Progenitor cell of endocrine pancreas (in vitro differentiated cells): ENCODE measurements around the gene SHISA8. TPM values are rescaled to one million over a fixed set of nuclear protein-coding genes. Genes with fewer than 3 reads are reported as not detected.

Experiments used
- DNase-seq: peaks from one replicate; pipeline ENCODE4 v3.0.0; 2021; ENCODE audit warnings: low spot score; ENCODE audit not compliant: unreplicated experiment
- H3K27ac Mint-ChIP-seq: 2 replicates; pipeline ENCODE4 v1.8.0; 2021; ENCODE audit warnings: mild to moderate bottlenecking, moderate library complexity, mixed read lengths
- H3K27me3 Mint-ChIP-seq: 2 replicates; pipeline ENCODE4 v1.8.0; 2021; ENCODE audit warnings: mixed read lengths
- H3K36me3 Mint-ChIP-seq: 2 replicates; pipeline ENCODE4 v1.8.0; 2022; ENCODE audit warnings: mixed read lengths; ENCODE audit not compliant: insufficient read depth
- H3K4me1 Mint-ChIP-seq: 2 replicates; pipeline ENCODE4 v1.8.0; 2021; ENCODE audit warnings: low read depth, mixed read lengths
- H3K4me3 Mint-ChIP-seq: 2 replicates; pipeline ENCODE4 v1.8.0; 2021; ENCODE audit warnings: low read depth, mild to moderate bottlenecking, moderate library complexity, mixed read lengths
- H3K9me3 Mint-ChIP-seq: 2 replicates; pipeline ENCODE4 v1.8.0; 2021; ENCODE audit warnings: low read depth, mixed read lengths
- total RNA-seq: library from RNA; stranded (reverse); gene quantifications from 2 replicates; pipeline ENCODE4 v1.2.1, GENCODE V29; 2021
- TF ChIP-seq, protein P1 (sequence below): fragments of 200-600 bp; sonication (generic); IDR thresholded peaks from one replicate; pipeline ENCODE4 v1.5.0; 2021; ENCODE audit warnings: antibody characterized with exemption, mild to moderate bottlenecking; ENCODE audit not compliant: unreplicated experiment

SHISA8 gene
- total RNA-seq, 1 donor from 2014 or later, result not detected

GRCh38 chr22:41925783-41926460 lies 11.0 kb upstream of the SHISA8 start:
- Mint-ChIP-seq H3K9me3 (no peaks in the 10 kb centered on the region), H3K36me3 (peaks cover 1% of the 10 kb centered on the region), H3K27me3 (peaks cover 50% of the 10 kb centered on the region), H3K27ac (no peak overlapping the region), H3K4me1 (peaks cover 2% of the 10 kb centered on the region), H3K4me3 (no peak overlapping the region)
- TF ChIP-seq, protein P1, sequence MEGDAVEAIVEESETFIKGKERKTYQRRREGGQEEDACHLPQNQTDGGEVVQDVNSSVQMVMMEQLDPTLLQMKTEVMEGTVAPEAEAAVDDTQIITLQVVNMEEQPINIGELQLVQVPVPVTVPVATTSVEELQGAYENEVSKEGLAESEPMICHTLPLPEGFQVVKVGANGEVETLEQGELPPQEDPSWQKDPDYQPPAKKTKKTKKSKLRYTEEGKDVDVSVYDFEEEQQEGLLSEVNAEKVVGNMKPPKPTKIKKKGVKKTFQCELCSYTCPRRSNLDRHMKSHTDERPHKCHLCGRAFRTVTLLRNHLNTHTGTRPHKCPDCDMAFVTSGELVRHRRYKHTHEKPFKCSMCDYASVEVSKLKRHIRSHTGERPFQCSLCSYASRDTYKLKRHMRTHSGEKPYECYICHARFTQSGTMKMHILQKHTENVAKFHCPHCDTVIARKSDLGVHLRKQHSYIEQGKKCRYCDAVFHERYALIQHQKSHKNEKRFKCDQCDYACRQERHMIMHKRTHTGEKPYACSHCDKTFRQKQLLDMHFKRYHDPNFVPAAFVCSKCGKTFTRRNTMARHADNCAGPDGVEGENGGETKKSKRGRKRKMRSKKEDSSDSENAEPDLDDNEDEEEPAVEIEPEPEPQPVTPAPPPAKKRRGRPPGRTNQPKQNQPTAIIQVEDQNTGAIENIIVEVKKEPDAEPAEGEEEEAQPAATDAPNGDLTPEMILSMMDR, result peak; percentile 73
- DNase-seq, result peak; percentile 59

- TF ChIP-seq, protein P1, result no peak
- no peak overlapping the region for H3K4me3 Mint-ChIP-seq
- H3K36me3 Mint-ChIP-seq, result peaks cover 1% of the 10 kb centered on the region
- no peaks in the 10 kb centered on the region for H3K9me3 Mint-ChIP-seq
- no peak for DNase-seq
- H3K27me3 Mint-ChIP-seq, result peaks cover 60% of the 10 kb centered on the region
- H3K27ac Mint-ChIP-seq, result no peak overlapping the region
- peaks cover 2% of the 10 kb centered on the region for H3K4me1 Mint-ChIP-seq
Measured at GRCh38 chr22:41923595-41924276, 8.9 kb upstream of the SHISA8 start.

DNA sequence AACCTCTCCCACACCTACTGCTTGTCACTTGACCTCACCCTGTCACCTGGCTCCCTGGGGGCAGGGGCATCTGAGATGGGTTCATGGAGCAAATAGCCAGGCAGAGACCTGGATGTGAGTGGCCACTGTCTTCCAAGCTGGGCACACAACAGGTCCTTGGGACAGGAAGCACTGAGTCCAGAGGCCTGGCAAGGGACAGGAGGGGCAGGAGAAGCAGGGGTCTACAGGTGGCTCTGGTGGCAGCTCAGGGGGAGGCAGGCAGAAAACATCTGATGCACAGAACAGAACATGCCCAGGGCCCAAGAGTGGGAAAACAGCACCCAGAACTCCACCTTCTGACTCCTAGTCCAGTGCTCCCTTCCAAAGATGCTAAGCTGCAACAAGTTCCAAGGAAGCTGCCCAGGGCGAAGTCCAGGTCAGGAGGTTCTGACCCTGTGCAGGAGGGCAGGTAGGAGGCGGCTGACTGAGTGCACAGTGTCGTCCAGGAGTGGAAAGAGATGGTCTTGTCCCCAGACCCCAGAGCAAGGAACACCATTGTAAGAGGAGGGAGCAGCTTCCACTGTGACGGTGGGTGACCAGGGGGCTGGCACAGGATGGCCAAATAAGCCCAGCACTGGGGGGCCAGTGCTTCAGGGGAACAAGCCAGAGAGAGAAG lies 8.2 kb upstream of the SHISA8 start:
- H3K27ac Mint-ChIP-seq, result no peak overlapping the region
- H3K27me3 Mint-ChIP-seq, result peaks cover 63% of the 10 kb centered on the region
- no peaks in the 10 kb centered on the region for H3K9me3 Mint-ChIP-seq
- H3K4me1 Mint-ChIP-seq, result peaks cover under 1% of the 10 kb centered on the region
- no peak for DNase-seq
- H3K4me3 Mint-ChIP-seq, result no peak overlapping the region
- TF ChIP-seq, protein P1, result no peak
- peaks cover 1% of the 10 kb centered on the region for H3K36me3 Mint-ChIP-seq

DNA sequence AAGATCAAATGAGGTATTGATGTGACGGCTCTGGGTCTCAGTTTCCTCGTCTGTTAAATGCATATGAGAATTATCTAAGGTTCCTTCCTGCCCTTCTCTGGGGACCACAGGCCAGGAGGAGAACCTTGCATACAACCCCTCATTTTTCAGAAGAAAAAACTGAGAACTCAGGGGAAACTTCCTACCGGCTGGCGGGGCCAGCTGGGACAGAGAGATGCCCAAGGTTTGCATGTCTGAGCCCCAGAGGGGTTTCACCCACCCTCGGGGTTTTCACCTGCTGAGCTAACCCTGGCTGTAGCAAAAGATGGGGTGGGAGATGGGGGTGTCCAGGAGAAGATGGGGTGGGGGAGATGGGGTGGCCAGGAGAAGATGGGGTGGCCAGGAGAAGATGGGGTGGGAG lies 7.5 kb upstream of the SHISA8 start:
- TF ChIP-seq, protein P1, result no peak
- Mint-ChIP-seq H3K36me3 (peaks cover 1% of the 10 kb centered on the region), H3K4me3 (no peak overlapping the region), H3K9me3 (no peaks in the 10 kb centered on the region), H3K27me3 (peaks cover 62% of the 10 kb centered on the region), H3K27ac (no peak overlapping the region), H3K4me1 (no peaks in the 10 kb centered on the region)
- no peak for DNase-seq

- Mint-ChIP-seq H3K36me3 (peaks cover 1% of the 10 kb centered on the region), H3K27me3 (peaks cover 72% of the 10 kb centered on the region)
Measured at GRCh38 chr22:41920271-41920976, 5.5 kb upstream of the SHISA8 start.

More at GRCh38 chr22:41920271-41920976, 5.5 kb upstream of the SHISA8 start:
- no peak for DNase-seq
- H3K4me1 Mint-ChIP-seq, result no peaks in the 10 kb centered on the region
- no peak overlapping the region for H3K27ac Mint-ChIP-seq
- TF ChIP-seq, protein P1, result no peak
- H3K9me3 Mint-ChIP-seq, result no peaks in the 10 kb centered on the region
- no peak overlapping the region for H3K4me3 Mint-ChIP-seq
